ENCODE results near the gene AATK.

DNA sequence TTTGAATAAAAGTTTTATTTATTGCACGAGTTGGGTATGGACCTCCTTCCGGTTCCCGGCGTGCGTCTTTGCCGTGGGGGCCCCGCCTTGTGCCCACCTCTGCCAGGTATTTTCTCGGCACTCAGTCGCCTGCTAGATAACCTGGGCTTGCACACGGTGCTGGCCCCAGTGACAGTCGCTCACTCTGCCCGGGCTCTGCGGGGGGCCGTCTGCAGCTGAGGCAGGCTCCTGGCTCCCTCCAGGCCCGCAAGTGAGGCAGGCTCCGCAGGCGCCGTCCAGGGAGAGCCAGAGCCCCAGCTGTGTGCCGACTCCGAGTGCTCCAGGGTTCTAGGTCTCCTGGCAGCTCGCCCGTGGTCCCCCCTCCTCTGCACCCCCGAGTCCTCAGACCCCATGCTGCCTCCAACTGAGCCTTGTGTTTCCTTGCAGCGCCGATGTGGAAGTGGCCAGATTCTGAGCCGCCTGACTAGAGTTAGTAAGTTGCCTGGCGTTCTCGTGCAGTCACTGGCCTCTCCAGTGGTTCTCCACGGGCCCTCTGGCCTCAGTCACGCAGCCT lies 55.5 kb downstream of the AATK start:
- TF ChIP-seq, protein P1, sequence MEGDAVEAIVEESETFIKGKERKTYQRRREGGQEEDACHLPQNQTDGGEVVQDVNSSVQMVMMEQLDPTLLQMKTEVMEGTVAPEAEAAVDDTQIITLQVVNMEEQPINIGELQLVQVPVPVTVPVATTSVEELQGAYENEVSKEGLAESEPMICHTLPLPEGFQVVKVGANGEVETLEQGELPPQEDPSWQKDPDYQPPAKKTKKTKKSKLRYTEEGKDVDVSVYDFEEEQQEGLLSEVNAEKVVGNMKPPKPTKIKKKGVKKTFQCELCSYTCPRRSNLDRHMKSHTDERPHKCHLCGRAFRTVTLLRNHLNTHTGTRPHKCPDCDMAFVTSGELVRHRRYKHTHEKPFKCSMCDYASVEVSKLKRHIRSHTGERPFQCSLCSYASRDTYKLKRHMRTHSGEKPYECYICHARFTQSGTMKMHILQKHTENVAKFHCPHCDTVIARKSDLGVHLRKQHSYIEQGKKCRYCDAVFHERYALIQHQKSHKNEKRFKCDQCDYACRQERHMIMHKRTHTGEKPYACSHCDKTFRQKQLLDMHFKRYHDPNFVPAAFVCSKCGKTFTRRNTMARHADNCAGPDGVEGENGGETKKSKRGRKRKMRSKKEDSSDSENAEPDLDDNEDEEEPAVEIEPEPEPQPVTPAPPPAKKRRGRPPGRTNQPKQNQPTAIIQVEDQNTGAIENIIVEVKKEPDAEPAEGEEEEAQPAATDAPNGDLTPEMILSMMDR (IDR thresholded peaks at IDR 0.05; ENCODE audit: insufficient read depth, low read length) = no peak
- TF ChIP-seq REST (IDR thresholded peaks at IDR 0.05; ENCODE audit: insufficient replicate concordance, low read depth) (no peak), POLR2AphosphoS5 (IDR thresholded peaks at IDR 0.05; ENCODE audit: low read depth) (no peak), SPI1 (IDR thresholded peaks at IDR 0.05; ENCODE audit: borderline replicate concordance, low read depth) (no peak), GABPA (IDR thresholded peaks at IDR 0.05; ENCODE audit: low read depth) (no peak)
